Parathyroid adenoma (tissue), 2 donors: ENCODE results near the gene SNX14.

Experiments used
- H2AFZ ChIP-seq: fragments of 300-600 bp; sonication (generic); one replicate; pipeline ENCODE4 v1.7.0; 2017; ENCODE audit warnings: antibody characterized with exemption, mild to moderate bottlenecking
- H3K27ac ChIP-seq: fragments of 300-600 bp; sonication (generic); one replicate; pipeline ENCODE4 v1.7.0; 2017
- H3K27me3 ChIP-seq: fragments of 300-600 bp; sonication (generic); one replicate; pipeline ENCODE4 v1.7.0; 2017; ENCODE audit warnings: low read length; ENCODE audit not compliant: control insufficient read depth, insufficient read depth
- H3K36me3 ChIP-seq: fragments of 300-600 bp; sonication (generic); one replicate; pipeline ENCODE4 v1.7.0; 2017; ENCODE audit warnings: low read length; ENCODE audit not compliant: control insufficient read depth, insufficient read depth
- H3K4me1 ChIP-seq: fragments of 300-600 bp; sonication (generic); one replicate; pipeline ENCODE4 v1.7.0; 2017; ENCODE audit warnings: control low read depth
- H3K4me2 ChIP-seq: fragments of 300-600 bp; sonication (generic); one replicate; pipeline ENCODE4 v1.7.0; 2017; ENCODE audit warnings: low read length
- H3K4me3 ChIP-seq: fragments of 300-600 bp; sonication (generic); one replicate; pipeline ENCODE4 v1.7.0; 2017; ENCODE audit warnings: low read depth, low read length
- H3K79me2 ChIP-seq: fragments of 300-600 bp; sonication (generic); one replicate; pipeline ENCODE4 v1.7.0; 2017; ENCODE audit warnings: control low read depth
- H3K9ac ChIP-seq: fragments of 300-600 bp; sonication (generic); one replicate; pipeline ENCODE4 v1.7.0; 2017; ENCODE audit warnings: mild to moderate bottlenecking
- H3K9me3 ChIP-seq: fragments of 300-600 bp; sonication (generic); one replicate; pipeline ENCODE4 v1.7.0; 2017; ENCODE audit warnings: low read length; ENCODE audit not compliant: control insufficient read depth
- CTCF ChIP-seq: fragments of 300-600 bp; sonication (generic); IDR thresholded peaks from one replicate; pipeline ENCODE4 v1.7.0; 2017; ENCODE audit warnings: antibody characterized with exemption, mild to moderate bottlenecking
- donor health status: primary hyperparathyroidism.

SNX14 gene

GRCh38 chr6:85458782-85459181 lies 134.9 kb downstream of the SNX14 start:
- Histone ChIP-seq H3K4me2 (no peak overlapping the region), H3K4me1 (no peaks in the 10 kb centered on the region), H3K27ac (no peak overlapping the region), H3K9ac (no peak overlapping the region), H3K4me3 (no peak overlapping the region), H3K27me3 (no peaks in the 10 kb centered on the region), H3K36me3 (no peaks in the 10 kb centered on the region), H3K9me3 (no peaks in the 10 kb centered on the region), H2AFZ (no peak overlapping the region), H3K79me2 (no peaks in the 10 kb centered on the region)
- TF ChIP-seq CTCF: no peak

- H3K9me3 ChIP-seq: no peaks in the 10 kb centered on the region
- no peak overlapping the region for H3K4me3 ChIP-seq
- H3K4me1 ChIP-seq: no peaks in the 10 kb centered on the region
- no peak overlapping the region for H3K9ac ChIP-seq
- no peak for TF ChIP-seq CTCF
- H2AFZ ChIP-seq: no peak overlapping the region
- H3K27me3 ChIP-seq: no peaks in the 10 kb centered on the region
- no peaks in the 10 kb centered on the region for H3K79me2 ChIP-seq
- H3K36me3 ChIP-seq: no peaks in the 10 kb centered on the region
- no peak overlapping the region for H3K27ac ChIP-seq
- H3K4me2 ChIP-seq: no peak overlapping the region
These were observed 135.5 kb downstream of the SNX14 start for GRCh38 chr6:85458184-85458583.

GRCh38 chr6:85456782-85457181 lies 136.9 kb downstream of the SNX14 start:
- Histone ChIP-seq H3K4me1 (no peaks in the 10 kb centered on the region), H3K27ac (no peak overlapping the region)

More at GRCh38 chr6:85456782-85457181, 136.9 kb downstream of the SNX14 start:
- TF ChIP-seq CTCF: no peak
- no peaks in the 10 kb centered on the region for H3K27me3 ChIP-seq
- H3K79me2 ChIP-seq: no peaks in the 10 kb centered on the region
- no peaks in the 10 kb centered on the region for H3K9me3 ChIP-seq
- no peaks in the 10 kb centered on the region for H3K36me3 ChIP-seq
- H3K9ac ChIP-seq: no peak overlapping the region
- no peak overlapping the region for H2AFZ ChIP-seq
- no peak overlapping the region for H3K4me2 ChIP-seq
- H3K4me3 ChIP-seq: no peak overlapping the region
